GM12872 (cell line): ENCODE measurements around the gene RASL10B.

Experiments
- TF ChIP-seq, protein P1 (sequence below): IDR thresholded peaks from 3 replicates; pipeline ENCODE4 v1.5.1; 2011; ENCODE audit warnings: low read depth, mild to moderate bottlenecking, low read length, moderate library complexity; ENCODE audit not compliant: insufficient read depth

Gene RASL10B

GRCh38 chr17:35710950-35711349 lies 20.5 kb upstream of the RASL10B start:
- TF ChIP-seq, protein P1, sequence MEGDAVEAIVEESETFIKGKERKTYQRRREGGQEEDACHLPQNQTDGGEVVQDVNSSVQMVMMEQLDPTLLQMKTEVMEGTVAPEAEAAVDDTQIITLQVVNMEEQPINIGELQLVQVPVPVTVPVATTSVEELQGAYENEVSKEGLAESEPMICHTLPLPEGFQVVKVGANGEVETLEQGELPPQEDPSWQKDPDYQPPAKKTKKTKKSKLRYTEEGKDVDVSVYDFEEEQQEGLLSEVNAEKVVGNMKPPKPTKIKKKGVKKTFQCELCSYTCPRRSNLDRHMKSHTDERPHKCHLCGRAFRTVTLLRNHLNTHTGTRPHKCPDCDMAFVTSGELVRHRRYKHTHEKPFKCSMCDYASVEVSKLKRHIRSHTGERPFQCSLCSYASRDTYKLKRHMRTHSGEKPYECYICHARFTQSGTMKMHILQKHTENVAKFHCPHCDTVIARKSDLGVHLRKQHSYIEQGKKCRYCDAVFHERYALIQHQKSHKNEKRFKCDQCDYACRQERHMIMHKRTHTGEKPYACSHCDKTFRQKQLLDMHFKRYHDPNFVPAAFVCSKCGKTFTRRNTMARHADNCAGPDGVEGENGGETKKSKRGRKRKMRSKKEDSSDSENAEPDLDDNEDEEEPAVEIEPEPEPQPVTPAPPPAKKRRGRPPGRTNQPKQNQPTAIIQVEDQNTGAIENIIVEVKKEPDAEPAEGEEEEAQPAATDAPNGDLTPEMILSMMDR: no peak

DNA sequence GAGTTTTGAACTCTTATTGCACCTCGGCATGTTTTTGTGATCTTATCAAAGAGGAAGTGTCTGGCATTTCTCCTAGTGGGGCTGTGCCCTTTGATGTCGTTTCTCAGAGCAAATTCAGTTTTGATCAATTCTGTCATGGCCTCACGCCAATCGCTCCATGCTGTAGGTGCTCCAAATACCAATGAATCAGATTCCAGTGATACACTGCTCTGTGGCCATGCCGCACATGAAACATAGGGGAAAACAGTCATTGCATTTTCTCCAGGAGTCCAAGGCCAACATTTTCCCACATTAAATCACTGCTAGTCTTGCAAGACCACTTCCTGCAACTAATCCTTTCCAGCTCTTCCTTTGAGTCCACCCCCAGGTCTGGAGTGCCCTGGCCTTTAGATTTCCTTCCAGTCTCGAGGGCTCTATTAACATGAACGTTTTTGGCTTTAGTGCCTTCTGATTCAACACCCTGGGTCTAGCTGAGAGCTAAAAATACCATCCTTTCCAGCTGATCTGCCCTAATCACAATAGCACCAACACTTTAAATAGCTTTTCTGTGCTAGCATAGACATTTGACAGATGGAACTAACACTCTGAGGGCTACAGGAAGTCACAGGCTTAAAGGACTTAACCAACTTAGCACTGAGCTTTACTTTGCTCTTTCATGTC lies 18.2 kb upstream of the RASL10B start:
- TF ChIP-seq, protein P1: no peak

GRCh38 chr17:35714988-35715387 lies 16.5 kb upstream of the RASL10B start:
- TF ChIP-seq, protein P1: no peak

- TF ChIP-seq, protein P1: no peak
Measured at GRCh38 chr17:35715416-35715815, 16.0 kb upstream of the RASL10B start.

DNA sequence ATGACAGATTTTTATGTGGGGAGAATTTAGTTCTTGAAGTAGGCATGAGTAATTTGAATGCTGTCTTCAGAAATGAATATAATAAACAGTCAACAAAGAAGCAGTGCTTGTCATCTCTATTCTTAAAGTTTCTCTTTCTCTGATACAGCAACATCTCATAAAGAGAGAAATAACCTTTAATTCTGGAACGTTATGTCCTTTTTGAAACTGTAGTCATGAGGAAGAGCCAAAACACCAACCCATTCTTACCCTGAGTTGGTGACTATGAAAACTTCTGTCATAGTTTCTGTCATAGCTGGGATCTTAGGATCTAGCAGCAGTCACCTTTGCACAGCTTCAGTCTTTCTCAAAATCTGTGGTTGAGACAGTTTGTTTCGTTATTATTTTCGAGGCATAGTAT lies 15.3 kb upstream of the RASL10B start:
- TF ChIP-seq, protein P1: no peak

- TF ChIP-seq, protein P1: no peak
Measured at GRCh38 chr17:35716897-35717465, 14.5 kb upstream of the RASL10B start.

DNA sequence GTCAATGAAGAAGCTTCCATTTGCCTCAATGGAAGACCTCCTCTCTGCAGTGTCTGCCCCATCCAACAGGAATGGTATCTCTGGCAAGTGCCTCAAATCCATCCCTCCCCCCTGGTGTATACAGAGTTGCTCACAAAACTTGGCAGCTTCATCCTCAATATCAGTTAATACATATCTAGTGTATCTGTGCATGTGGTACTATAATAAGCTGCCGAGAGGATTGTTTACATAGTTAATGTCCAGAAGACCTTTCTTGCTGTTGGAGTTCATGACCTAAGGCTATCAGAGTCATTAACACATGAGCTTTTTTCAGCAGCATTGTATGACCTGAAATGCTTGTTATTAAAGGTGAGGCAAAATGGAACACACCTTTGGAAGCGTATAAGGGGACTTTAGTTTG lies 14.0 kb upstream of the RASL10B start:
- TF ChIP-seq, protein P1: no peak
